ENCODE data around the gene CBX2. TPM values are rescaled to one million over a fixed set of nuclear protein-coding genes. Genes with fewer than 3 reads are reported as not detected.

Gene CBX2
- total and polyA plus RNA-seq, 2 donors (not counting 1 experiment from before 2014, with no cell fraction given) = 0.77 to 0.83 TPM

GRCh38 chr17:79779661-79780365, 1.9 kb downstream of the CBX2 start:
- H3K4me1 ChIP-seq (ENCODE audit: control insufficient read depth, extremely low read depth, insufficient read depth, low read length) = peaks cover 2% of the 10 kb centered on the region
- peaks cover 25% of the 10 kb centered on the region for H3K27me3 ChIP-seq (ENCODE audit: control insufficient read depth, insufficient read depth, low read length)
- H3K9me3 ChIP-seq (ENCODE audit: control insufficient read depth, insufficient read depth, low read depth, low read length) = no peaks in the 10 kb centered on the region
- TF ChIP-seq EZH2 (IDR thresholded peaks at IDR 0.05; ENCODE audit: low read length, missing control alignments) (no peak), CTCF (conservative IDR thresholded peaks at IDR 0.05 in 1 of 2, IDR thresholded peaks at IDR 0.05 in 1 of 2; ENCODE audit: low read depth in 1 of 2, low read length in 2 of 2) (no peak)
- no peak overlapping the region for H3K4me3 ChIP-seq (replicated peaks in 1 of 4; ENCODE audit: control extremely low read depth in 1 of 4, insufficient read depth in 1 of 4, low read depth in 3 of 4, low read length in 4 of 4)
- no peak overlapping the region for H2AFZ ChIP-seq (ENCODE audit: low read length)
- no peaks in the 10 kb centered on the region for H4K20me1 ChIP-seq (ENCODE audit: control insufficient read depth, extremely low read depth, insufficient read depth, low read length)
- H3K4me2 ChIP-seq (ENCODE audit: extremely low read depth, insufficient read depth, low read length) = no peak overlapping the region
- DNase-seq (ENCODE audit: low read depth in 2 of 2) = no peak
- peaks cover 1% of the 10 kb centered on the region for H3K36me3 ChIP-seq (ENCODE audit: control insufficient read depth, insufficient read depth, low read length)
- H3K9ac ChIP-seq (ENCODE audit: insufficient read depth, low read length) = no peak overlapping the region
- no peaks in the 10 kb centered on the region for H3K79me2 ChIP-seq (ENCODE audit: control insufficient read depth, insufficient read depth, low read length)
- H3K27ac ChIP-seq (ENCODE audit: insufficient read depth, low read length) = no peak overlapping the region

GRCh38 chr17:79781012-79781650, 3.2 kb downstream of the CBX2 start:
- H3K36me3 ChIP-seq (ENCODE audit: control insufficient read depth, insufficient read depth, low read length) = peaks cover 1% of the 10 kb centered on the region
- no peak for DNase-seq (ENCODE audit: low read depth in 2 of 2)

More at GRCh38 chr17:79781012-79781650, 3.2 kb downstream of the CBX2 start:
- Histone ChIP-seq H4K20me1 (ENCODE audit: control insufficient read depth, extremely low read depth, insufficient read depth, low read length) (no peaks in the 10 kb centered on the region), H3K9ac (ENCODE audit: insufficient read depth, low read length) (no peak overlapping the region), H3K27ac (ENCODE audit: insufficient read depth, low read length) (no peak overlapping the region), H3K4me3 (replicated peaks in 1 of 4; ENCODE audit: control extremely low read depth in 1 of 4, insufficient read depth in 1 of 4, low read depth in 3 of 4, low read length in 4 of 4) (no peak overlapping the region), H3K79me2 (ENCODE audit: control insufficient read depth, insufficient read depth, low read length) (no peaks in the 10 kb centered on the region), H3K4me1 (ENCODE audit: control insufficient read depth, extremely low read depth, insufficient read depth, low read length) (peaks cover 2% of the 10 kb centered on the region), H3K4me2 (ENCODE audit: extremely low read depth, insufficient read depth, low read length) (no peak overlapping the region), H3K9me3 (ENCODE audit: control insufficient read depth, insufficient read depth, low read depth, low read length) (no peaks in the 10 kb centered on the region), H3K27me3 (ENCODE audit: control insufficient read depth, insufficient read depth, low read length) (peaks cover 13% of the 10 kb centered on the region), H2AFZ (ENCODE audit: low read length) (no peak overlapping the region)
- TF ChIP-seq CTCF (conservative IDR thresholded peaks at IDR 0.05 in 1 of 2, IDR thresholded peaks at IDR 0.05 in 1 of 2; ENCODE audit: low read depth in 1 of 2, low read length in 2 of 2) (no peak), EZH2 (IDR thresholded peaks at IDR 0.05; ENCODE audit: low read length, missing control alignments) (no peak)

All from fibroblast of lung (primary cell).